Measurements from ENCODE around the gene RAP1A.
A peak's percentile ranks its signal among the peaks of the same experiment; 100 is the strongest.

Gene RAP1A

DNA sequence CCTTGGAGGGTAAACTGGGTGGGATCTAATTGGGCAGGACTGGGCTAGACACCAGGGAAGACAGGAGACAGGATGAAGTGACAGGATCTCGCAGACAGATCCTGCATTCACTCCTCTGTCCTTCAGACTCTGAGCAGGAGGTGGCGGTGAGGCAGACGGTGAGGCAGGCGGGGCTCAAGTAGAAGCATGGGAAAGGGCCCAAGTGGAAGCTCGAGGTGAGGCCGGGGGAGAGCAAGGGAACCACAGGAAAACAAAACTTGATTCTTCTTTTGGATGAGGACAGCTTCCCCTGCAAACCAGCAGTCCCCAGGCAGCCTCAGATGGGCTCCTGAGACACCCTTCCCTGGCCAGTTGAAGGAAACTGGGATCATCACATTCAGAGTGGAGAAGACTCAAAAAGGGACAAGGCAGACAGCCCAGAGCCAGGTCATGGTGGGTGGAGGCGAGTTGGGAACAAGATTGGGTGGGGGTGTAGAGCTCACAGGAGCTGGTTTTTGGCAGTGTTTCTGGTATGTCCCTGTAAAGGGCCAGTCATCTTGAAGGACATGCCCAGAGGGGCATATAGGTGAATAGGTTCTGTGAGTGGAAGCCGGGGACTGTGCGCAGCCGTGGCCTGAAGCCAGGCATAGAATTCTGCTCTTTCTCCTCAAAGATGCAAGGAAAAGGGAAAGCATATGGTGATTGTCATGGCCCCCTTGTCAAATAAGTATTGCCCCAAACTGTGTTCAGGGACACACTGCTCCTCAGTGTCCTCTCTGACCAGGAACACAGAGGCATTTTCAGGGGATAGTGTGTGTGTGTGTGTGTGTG is 101.6 kb downstream of the RAP1A start:
- no peak for DNase-seq

DNA sequence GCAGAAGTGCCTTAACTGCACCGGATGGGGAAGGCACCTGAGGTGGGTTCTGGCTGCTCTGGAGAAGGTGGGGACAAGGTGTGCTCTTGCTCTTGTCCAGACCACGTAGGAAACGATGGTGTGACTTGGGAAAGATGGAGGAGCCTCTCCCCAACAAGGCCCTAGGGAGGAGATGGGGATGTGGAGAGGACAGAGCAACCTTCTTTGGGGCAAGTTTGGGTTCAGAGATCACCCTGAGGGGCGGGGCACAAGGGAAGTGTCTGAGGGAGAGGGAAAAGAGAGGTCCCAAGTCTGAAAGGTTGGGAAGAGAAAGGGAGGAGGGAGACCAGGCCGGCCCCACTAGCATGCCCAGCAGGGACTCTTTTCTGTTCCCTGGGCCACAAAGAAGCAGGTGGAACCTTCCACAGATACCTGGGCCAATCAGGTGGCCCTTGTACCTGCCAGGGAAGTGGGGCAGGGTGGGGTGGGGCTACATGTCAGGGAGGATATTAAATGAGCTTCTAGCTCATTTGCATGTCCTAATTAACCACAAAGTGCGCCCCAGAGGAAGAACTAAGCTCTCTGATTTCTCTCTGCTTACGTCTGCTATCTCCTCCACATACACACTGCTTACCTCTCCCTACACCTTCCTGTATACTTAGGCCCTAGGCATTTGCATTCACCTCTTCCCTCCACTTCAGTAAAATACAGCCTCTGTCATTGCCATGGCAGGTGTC is 103.7 kb downstream of the RAP1A start:
- DNase-seq, result no peak

DNA sequence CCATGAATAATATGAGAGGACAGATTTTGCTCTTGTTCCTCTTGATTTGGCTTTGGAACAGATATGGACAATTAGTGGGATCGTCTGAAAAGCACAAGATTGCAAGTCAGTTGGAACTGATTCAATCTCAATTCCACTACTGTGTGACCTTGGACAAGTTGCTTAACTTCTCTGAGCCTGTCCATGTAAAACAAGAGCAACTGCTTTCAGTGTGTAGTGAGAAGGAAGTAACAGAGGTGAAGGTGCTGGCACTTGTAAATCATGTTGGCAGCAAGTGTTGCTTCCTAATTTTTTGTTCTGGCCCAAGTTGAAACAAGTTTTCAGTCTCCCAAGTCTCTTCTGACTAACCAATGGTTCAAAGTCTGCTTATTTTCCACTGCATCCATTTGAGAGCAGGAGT is 104.3 kb downstream of the RAP1A start:
- DNase-seq, result no peak

DNA sequence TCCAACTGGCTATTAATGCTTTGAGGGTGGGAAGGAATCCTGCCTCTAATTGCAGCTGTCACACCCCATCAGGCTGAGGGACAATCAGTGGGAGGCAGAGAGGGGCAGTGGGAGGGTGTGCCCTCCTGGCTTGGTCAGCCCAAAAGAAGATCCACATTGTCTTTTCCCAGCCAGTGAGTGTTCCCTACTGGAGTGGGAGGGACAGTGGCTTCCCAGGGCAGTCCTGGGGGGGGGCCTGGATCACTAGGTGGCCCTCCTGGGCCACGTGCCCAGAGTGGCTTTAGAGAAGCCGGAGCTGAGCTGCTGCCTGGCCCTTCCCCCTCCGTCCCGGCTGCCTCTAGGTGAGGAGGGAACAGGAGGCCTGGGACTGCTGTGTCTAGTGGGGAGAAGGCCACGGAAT is 105.6 kb downstream of the RAP1A start:
- no peak for DNase-seq

DNA sequence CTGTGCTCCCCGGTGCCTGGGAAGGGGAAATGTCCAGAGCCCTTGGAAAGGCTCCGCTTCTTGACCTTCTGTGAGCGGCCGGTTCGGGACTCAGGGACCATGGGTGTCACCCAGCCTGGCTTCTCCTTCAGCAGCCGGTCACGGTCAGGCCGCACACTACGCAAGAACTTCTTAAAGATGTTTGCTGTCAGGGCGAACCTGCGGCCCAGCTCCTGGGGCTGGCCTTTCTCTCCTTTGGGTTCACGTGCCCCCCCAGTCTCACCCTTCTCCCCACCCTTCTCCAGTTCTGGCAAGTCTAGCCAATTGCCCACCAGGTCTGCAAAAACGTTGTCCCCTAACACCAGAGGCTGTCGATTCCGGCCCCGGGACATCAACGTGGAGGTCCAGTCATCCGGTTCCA is 107.5 kb downstream of the RAP1A start:
- no peak for DNase-seq

DNA sequence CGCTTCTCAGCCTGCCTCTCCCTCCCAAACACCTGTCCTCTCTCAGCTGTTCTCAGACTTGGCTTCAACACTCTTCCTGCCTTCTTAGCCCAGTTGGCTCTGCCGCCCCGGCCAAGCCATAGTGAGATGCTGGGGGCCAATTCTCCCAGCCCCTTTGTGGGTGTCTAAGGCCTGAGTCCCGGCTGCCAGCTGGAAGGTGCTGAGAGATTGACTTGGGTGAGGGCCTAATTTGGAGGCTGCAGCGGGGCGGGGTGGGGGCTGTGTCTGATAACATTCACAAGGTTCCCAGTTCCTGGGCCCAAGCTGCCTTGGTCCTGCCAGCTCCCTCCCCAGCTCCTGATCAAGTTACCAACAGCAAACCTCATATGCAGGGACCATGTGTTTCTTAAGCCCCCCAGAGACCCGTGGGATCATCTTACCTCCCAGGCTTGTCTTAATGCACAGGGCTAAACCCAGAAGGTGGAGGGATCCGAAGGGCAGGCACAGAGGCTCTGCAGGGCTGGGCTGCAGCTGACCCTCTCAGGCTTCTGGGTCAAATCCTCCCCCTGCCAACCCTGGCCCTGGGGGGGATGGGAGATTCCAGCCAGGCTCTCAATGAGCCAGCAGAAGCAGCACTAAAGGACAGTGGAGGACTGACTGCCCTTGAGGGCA is 109.8 kb downstream of the RAP1A start:
- no peak for DNase-seq

DNA sequence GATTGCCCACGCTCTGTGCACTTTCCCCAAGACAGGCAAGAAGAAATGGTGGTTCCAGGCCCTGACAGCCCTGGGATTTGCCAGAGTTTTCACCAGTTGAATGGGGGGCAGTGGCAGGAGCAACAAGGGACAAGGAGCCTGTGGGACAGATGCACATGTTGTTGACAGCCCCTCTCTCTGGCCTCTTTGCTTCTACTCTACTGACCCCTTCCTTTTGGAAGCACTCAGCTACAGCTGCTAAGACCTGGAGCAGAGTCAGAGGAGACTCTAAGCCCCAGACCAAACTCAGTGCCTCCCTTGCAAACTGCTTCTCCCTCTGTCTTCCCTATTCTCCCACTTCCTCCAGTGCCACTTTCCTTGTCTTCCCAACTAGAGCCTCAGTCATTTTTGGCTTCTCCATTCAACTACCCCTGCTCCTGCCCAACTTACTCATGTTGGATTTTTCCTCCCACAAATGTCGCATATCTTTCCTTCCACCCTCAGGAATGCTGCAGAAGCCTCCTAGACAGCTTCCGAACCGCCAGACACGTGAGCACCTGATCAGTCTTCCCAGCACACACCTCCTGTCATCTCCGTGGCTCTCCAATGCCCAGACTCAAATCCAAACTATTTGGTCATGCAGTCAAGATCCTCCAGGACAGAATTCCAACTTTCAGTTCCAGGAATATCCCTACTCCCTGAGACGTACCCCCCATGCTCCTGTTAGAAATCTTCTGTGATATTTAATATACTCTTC is 110.5 kb downstream of the RAP1A start:
- DNase-seq, result no peak

DNA sequence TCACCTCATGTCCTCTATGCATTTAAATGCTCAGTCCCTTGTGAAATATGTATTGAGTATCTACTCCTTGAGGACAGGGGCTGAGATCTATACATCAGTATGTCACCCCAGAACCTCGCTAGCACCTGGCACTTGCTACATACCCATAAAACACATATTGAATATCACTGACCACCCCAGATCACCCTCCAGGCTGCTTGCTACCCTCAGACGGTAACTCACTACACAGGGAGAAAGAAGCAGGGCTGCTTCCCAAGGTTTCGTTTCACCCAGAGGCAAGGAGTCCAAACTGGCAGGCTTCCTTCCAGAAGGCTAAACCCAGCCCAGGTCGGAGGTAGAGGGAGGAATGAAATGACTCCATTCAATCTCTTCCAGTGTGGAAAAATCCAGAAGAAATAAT is 111.1 kb downstream of the RAP1A start:
- no peak for DNase-seq

DNA sequence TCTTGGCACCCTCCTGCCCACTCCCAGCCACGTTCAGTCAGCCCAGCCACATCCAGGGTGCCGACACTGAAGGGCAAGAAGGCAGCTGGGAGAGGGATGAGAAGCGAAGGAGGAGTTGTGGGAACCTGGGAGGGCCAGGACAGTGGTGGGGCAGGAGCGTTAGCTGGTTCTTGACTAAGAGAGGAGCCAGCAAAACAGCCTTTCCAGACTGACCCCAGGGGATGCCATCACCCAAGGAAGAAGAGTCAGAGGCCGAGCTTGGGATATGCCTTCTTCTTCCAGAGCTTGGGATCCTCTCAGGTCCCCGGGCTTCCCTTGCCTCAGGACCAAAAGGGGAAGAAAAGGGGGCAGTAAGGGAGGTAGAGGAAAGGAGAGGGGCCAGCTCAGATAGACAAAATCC is 112.4 kb downstream of the RAP1A start:
- no peak for DNase-seq

DNA sequence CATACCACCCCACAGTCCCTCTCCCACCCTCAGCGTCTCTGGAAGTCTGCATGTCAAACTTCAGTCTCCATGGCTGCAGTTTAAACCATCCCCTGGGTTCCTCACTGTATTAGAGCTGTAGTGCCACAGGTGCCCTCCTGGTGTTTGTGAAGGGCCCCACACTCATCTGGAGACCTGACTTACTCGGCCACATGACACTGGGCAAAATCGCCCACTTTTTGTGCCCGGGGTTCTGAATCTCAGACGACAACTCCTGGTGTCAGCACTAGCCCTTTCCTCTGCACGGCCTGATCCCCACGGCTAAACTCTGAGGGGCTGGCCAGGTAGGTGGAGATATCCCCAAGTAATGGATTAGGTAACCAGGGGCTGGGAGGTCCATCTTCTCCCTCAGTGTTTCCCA is 113.1 kb downstream of the RAP1A start:
- DNase-seq, result no peak

DNA sequence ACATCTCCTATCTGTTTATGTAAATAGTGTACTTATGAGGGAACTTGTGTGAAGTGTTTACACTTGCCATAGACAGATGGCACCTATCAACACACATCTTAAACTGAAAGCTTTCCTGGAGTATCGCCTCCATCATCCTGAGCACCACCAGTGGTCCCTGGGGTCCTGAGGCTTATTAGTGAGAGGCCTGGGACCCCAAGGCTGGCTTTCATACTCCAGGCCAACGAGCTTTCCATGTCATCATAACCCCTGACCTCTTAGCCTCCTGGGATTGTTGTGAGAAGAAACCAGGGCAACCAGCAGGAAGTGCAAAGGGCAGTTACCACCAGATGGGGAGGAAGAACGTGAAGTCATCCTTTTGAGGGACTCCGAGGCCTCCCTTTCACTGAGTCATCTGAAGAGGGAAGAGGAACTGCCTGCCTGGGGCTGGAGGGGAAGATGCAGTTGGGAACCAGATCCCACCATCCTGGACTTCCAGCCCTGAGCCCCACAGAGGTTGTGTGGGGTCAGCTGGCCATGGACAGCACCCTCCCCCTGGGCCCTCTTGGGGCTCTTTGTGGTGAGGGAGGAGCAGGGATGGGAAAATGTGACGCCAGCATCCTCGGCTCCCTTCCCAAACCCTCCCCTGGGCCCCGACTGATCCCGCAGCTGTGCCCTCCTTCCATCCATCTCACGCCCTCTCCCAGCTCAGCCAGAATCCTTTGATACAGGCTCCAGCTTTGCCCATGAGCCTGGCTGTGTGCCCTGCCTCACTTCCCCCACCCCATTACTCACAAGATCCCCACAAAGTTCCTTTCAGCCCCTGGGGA is 113.8 kb downstream of the RAP1A start:
- peak; percentile 92 to 94 for DNase-seq

DNA sequence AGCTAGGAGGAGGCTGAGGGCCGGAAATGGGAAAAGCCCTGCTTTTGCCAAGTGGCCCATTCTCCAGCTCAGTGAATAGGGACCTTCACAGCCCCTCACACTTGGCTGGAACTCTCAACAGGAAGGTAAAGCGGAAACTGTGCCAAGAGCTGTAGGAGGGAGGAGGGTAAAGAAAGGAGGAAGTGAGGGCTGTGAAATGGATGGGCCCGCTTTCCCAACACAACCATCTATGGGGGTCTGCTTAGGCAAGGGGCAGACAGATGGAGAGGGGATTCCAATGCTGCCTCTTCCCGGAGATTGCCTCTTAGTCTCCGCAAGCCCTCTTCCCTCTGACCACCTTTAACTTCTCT is 114.4 kb downstream of the RAP1A start:
- DNase-seq, result peak; percentile 83

DNA sequence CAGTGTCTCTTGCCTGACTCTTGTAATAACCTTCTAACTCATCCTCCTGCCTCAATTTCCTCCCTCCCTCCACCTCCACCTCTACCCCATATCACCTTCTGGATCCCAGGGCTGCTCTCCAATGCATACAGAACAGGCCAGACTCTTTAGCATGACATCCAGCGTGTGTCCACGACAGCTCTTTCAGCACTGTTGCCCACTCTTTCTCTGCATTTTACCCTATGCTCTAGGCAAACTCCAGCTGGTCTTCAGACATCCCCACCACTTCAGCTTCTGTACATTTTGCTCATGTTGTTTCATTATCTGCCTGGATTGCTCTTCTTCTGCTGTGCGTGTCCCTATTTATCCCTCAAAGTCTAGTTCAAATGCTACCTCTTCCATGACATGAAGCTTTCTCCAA is 114.8 kb downstream of the RAP1A start:
- no peak for DNase-seq

DNA sequence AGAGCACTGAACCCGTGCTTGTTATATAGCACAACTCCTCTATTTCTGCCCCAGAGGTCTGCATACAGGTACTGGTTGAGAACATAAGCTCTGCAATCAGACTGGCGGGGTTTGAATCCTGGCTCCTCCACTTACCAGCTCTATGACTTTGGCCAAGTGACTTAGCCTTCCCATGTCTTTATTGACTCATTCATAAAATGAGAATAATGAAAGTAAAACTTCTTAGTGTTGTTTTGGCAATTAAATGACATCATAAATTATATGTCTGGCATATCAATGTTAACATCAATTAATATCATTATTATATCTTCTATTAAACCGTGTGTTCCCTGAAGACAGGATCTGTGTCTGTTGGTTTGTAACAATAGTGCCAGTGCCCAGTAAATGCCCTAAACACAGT is 115.3 kb downstream of the RAP1A start:
- no peak for DNase-seq

DNA sequence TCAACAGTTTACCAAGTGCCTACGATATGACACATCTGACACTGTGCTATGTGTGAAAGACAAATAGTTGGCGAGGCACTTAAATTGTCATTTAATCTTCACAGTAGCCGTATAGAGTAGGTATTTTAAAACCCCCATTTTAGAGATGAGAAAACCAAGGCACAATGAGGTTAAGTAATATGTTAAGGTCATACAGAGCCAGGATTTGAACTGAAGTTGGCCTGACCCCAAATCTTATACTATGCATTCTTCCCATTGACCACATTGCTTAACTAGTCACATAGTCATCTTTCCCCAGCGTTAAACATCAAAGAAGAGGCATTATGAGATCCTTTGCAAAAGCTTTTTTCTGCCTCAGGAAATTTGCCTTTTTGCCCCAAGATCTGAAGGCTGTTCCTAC is 115.7 kb downstream of the RAP1A start:
- no peak for DNase-seq

DNA sequence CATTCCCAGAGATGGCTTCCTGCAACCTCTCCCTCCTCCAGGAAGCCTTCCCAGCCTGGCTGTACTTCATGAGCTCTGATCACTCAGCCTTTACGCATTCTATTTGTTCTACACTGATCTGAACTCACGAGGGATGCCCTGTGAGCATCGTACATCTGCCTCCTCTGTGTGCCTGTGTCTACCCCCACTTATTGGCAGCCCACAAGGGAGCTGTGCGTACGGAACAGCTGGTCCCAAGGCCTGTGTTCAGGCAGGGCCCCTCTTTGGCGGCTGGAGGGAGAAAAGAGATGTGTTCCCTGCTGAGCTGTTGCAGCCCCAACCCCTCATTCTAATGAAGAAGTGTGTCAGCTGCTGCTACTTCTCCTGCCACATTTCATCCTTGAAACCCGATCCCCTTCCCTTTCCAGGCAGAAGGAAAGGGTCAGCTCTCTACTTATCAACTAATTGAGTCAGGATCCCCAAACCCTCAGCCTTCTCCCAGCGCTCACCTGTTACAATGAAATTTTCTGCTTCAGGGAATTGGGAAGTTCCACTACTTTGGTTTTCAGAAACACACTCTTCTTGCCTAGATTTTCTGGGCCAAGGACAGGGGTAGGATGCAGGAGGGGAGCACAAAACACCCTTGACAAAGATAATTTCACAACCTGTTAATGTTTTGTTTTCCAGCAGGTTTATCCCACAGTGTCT is 116.4 kb downstream of the RAP1A start:
- DNase-seq, result peak; percentile 34 to 52

DNA sequence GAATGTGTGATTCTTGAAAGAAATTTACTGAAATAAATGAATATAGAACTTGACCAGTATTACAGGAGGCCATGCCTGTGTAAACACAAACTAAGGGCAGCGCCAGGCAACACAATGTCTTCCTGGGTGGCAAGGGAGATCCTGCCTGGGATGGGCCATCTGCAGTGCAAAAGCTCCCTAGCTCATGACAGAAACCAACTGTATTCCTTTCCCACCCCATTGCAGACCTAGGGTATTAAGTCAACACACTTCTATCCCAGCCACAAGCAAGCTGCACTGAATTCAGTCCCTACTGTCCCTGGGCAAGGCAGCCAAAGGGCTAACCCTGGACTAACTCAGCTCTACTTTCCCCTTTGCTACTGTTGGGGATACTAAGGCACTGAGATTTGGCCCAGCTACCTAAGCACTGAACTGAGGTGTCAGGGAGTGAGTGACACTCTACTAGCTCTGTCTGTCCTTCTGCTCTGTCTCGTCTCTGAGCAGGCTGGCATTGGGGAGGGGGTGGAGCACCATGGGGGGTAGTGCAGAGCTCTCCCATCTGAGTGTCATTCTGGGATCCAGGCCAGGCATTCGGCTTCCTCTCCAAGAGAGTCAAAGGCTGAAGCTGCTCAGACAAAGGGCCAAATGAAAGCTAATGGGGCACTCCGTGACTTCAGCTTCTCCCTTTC is 117.1 kb downstream of the RAP1A start:
- peak in 1 of 2 experiments; percentile 5 for DNase-seq

DNA sequence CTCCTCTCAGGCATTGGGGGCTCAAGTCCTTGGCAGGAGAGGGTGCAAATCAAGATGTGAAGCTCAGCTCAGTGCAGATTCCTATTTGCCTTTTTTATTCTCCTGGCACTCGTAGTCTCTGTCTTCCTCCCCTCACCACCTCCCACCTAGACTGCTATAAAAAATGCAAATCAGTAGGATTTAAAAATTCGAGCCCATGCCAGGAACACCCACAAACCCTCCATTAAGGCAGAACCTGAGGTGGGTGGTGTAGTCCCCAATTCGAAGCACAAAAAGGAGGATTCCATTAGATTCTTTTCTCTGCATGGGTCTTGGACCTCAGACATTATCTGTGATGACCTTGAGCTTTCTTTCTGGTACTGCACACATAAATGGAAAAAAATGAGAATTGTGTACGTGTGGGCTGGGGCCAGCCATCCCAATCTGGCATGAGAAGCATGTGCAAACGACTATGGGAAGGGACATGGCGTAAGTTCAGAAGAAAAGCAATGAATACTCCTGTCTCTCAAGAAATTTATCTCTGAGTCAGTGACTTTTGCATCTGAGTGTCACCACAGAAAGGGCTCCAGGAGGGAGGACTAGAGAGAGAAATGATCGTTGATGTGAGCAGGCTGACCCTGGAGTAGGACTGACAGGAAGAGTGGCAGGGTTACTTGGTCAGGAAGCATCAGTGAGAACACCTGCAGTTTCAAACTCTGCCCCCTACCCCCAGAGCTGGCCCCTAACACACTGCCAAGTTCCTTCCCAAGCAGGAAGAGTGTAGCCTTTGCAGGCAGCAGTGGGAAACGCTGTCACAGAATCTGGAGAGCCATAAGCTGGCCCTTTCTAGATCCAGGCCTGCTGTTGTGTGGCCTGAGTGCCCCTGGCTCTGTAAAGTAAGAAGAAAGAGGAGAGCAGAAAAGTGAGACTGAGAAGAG is 117.9 kb downstream of the RAP1A start:
- DNase-seq, result peak; percentile 25

DNA sequence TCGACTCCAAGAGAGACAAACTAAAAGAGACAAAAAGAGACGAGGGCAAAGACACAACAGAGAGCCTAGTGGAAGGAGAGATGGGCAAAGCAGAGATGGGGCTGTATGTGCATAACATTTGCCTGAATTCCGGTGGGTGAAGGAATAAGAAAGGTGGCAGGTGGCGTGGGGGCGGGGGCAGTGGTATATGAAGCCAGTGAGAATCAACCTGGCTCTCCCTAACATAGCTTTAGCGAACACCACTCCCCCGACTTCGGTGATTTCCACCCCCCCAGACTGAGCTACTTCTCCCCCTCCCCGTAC is 118.5 kb downstream of the RAP1A start:
- DNase-seq, result no peak

DNA sequence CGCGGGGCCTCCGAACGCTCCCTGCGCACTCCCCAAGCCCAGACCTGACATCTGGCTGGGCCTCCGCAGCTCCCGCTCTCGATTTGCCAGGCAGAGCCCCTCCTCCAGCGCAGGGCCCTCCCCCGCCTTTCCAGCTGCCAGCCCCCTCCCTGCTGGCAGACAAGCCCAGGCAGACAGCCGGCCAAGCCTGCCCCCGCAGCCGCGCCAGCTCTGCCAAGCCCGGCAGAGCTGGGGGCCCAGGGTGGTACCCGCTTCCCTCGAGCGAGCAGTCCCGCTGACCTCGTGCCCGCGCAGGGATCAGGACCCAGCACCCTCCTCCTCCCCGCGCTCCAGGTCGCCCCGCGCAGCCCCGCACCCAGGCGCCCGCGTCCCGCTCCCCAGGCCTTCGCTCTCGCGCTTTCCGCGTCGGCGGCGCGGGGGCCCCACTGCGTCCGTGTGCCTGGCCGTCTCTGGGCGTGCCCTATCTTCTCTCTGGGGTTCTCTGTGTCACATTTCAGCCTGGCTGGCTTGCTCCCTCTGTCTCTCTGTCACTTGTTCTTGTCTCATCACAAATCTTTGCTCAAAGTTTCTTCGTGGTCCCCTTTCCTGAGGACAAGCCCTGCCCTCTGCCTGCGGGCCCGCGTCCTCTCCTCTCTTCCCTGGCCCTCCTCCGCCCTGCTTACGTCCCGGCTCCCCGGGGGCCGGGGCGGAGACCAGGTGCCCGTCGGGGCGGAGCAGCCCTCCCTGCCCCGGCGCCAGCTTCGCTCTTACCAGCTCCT is 119.0 kb downstream of the RAP1A start:
- DNase-seq, result peak; percentile 63 to 70
